CD14-positive monocyte (primary cell): ENCODE results near the gene GPC5. TPM values are rescaled to one million over a fixed set of nuclear protein-coding genes. Genes with fewer than 3 reads are reported as not detected.

Source experiments
- DNase-seq, 3 donors: peaks; one replicate each; pipeline ENCODE4 v3.0.0-alpha.2; 2011 to 2022
- H2AFZ ChIP-seq: 2 replicates; pipeline ENCODE4 v1.6.0; 2012; ENCODE audit warnings: mild to moderate bottlenecking, low read depth, low read length, inconsistent platforms; ENCODE audit not compliant: insufficient read depth, poor library complexity, severe bottlenecking
- H3K27ac ChIP-seq, 2 donors: 1 replicate in 1 of 2; 2 replicates in 1 of 2; pipeline ENCODE4 v1.5.1; 2012 to 2013; ENCODE audit warnings: low read length in 2 of 2, control low read depth in 1 of 2, inconsistent platforms in 1 of 2, low read depth in 1 of 2, mild to moderate bottlenecking in 1 of 2
- H3K27me3 ChIP-seq, 2 donors: one replicate each; pipeline versions ENCODE4 v1.6.0 to v1.6.1; 2011 to 2013; ENCODE audit warnings: low read length in 2 of 2; ENCODE audit not compliant: control insufficient read depth in 2 of 2, insufficient read depth in 2 of 2
- H3K36me3 ChIP-seq, 2 donors: replicated peaks in 1 of 2; 1 replicate in 1 of 2; 2 replicates in 1 of 2; pipeline versions ENCODE4 v1.5.1 to v1.6.1; 2012 to 2013; ENCODE audit warnings: low read length in 2 of 2, control low read depth in 1 of 2, inconsistent platforms in 1 of 2, mild to moderate bottlenecking in 1 of 2; ENCODE audit not compliant: insufficient read depth in 2 of 2, control insufficient read depth in 1 of 2
- H3K4me1 ChIP-seq, 2 donors: 1 replicate in 1 of 2; 2 replicates in 1 of 2; pipeline versions ENCODE4 v1.5.1 to v1.6.1; 2012 to 2013; ENCODE audit warnings: low read length in 2 of 2, control low read depth in 1 of 2, inconsistent platforms in 1 of 2, mild to moderate bottlenecking in 1 of 2, moderate library complexity in 1 of 2; ENCODE audit not compliant: insufficient read depth in 2 of 2, control insufficient read depth in 1 of 2
- H3K4me2 ChIP-seq: replicated peaks from 2 replicates; pipeline ENCODE3; 2012; ENCODE audit warnings: low read length, moderate library complexity, mild to moderate bottlenecking; ENCODE audit not compliant: poor library complexity, severe bottlenecking; ENCODE audit errors: extremely low read depth
- H3K4me3 ChIP-seq, 3 experiments: fragments of 200-600 bp in 1 of 3; sonication (generic) in 1 of 3; replicated peaks in 1 of 3; 1 replicate in 2 of 3; 2 replicates in 1 of 3; pipeline ENCODE4 v1.5.1; 2011 to 2013; ENCODE audit warnings: low read length in 3 of 3, mild to moderate bottlenecking in 3 of 3, control low read depth in 2 of 3, low read depth in 2 of 3, inconsistent platforms in 1 of 3, moderate library complexity in 1 of 3
- H3K79me2 ChIP-seq: 2 replicates; pipeline ENCODE4 v1.6.0; 2012; ENCODE audit warnings: mild to moderate bottlenecking, control low read depth, inconsistent platforms, low read length, moderate library complexity; ENCODE audit not compliant: insufficient read depth
- H3K9ac ChIP-seq: 2 replicates; pipeline ENCODE4 v1.6.0; 2017; ENCODE audit warnings: low read length, mild to moderate bottlenecking; ENCODE audit not compliant: insufficient read depth, poor library complexity, severe bottlenecking
- H3K9me3 ChIP-seq, 2 donors: replicated peaks in 1 of 2; 1 replicate in 1 of 2; 2 replicates in 1 of 2; pipeline versions ENCODE4 v1.5.1 to v1.6.1; 2012 to 2013; ENCODE audit warnings: low read length in 2 of 2, control low read depth in 1 of 2; ENCODE audit not compliant: control insufficient read depth in 1 of 2, insufficient read depth in 1 of 2
- H4K20me1 ChIP-seq: 2 replicates; pipeline ENCODE4 v1.6.0; 2012; ENCODE audit warnings: mild to moderate bottlenecking, low read length, control low read depth, moderate library complexity; ENCODE audit not compliant: insufficient read depth
- H3K27ac Mint-ChIP-seq, 7 donors: one replicate each; pipeline ENCODE4 v1.8.0; 2020; ENCODE audit warnings: mild to moderate bottlenecking in 7 of 7, mixed read lengths in 7 of 7, moderate library complexity in 6 of 7, inconsistent platforms in 2 of 7
- H3K27me3 Mint-ChIP-seq, 3 donors: one replicate each; pipeline ENCODE4 v1.8.0; 2021 to 2022; ENCODE audit warnings: low read depth in 3 of 3, mild to moderate bottlenecking in 3 of 3, mixed read lengths in 3 of 3, moderate library complexity in 3 of 3, inconsistent platforms in 1 of 3
- H3K36me3 Mint-ChIP-seq, 2 donors: one replicate each; pipeline ENCODE4 v1.8.0; 2020; ENCODE audit warnings: mixed read lengths in 2 of 2, inconsistent platforms in 1 of 2, mild to moderate bottlenecking in 1 of 2
- H3K4me1 Mint-ChIP-seq: one replicate; pipeline ENCODE4 v1.8.0; 2020; ENCODE audit warnings: mild to moderate bottlenecking, mixed read lengths
- H3K4me3 Mint-ChIP-seq, 2 donors: one replicate each; pipeline ENCODE4 v1.8.0; 2020; ENCODE audit warnings: mild to moderate bottlenecking in 2 of 2, mixed read lengths in 2 of 2, moderate library complexity in 1 of 2
- H3K9me3 Mint-ChIP-seq, 7 donors: one replicate each; pipeline ENCODE4 v1.8.0; 2020 to 2022; ENCODE audit warnings: mixed read lengths in 7 of 7, mild to moderate bottlenecking in 6 of 7, moderate library complexity in 6 of 7, inconsistent platforms in 2 of 7
- CTCF ChIP-seq: fragments of 200-600 bp; IDR thresholded peaks from one replicate; pipeline ENCODE4 v1.8.0; 2022; ENCODE audit warnings: antibody characterized with exemption, mild to moderate bottlenecking
- WGBS: methylation state at CpG from one replicate; pipeline ENCODE4 v1.1.5; 2013; ENCODE audit warnings: missing lambda C conversion rate; ENCODE audit not compliant: insufficient coverage; 5-methylcytosine and 5-hydroxymethylcytosine counted together
- intact Hi-C, 2 donors: fragments of 100-400 bp; cut with micrococcal nuclease; formaldehyde crosslinking; loops; one replicate each; pipeline versions ENCODE4 v1.15.0 to v1.15.1; 2023
- polyA plus RNA-seq, 3 donors: library from polyadenylated mRNA; depleted of rRNA in 1 of 3; unstranded in 2 of 3; stranded (reverse) in 1 of 3; fragments of 300-500 nt in 2 of 3; fragments of >200 nt in 1 of 3; fragmentation: Illumina TruSeq in 2 of 3; gene quantifications; 1 replicate in 2 of 3; 2 replicates in 1 of 3; pipeline ENCODE4 v1.2.3, GENCODE V29; 2012 to 2021

GPC5 gene
- polyA plus RNA-seq, 3 donors: not detected

GRCh38 chr13:91574766-91575165 is 176.3 kb downstream of the GPC5 start:
- no peak for TF ChIP-seq CTCF
- Histone ChIP-seq H3K9me3 (peaks cover 0 to 18% of the 10 kb centered on the region in 2 donors), H3K4me1 (no peaks in the 10 kb centered on the region), H3K4me3 (no peak overlapping the region), H3K4me2 (no peak overlapping the region), H2AFZ (no peak overlapping the region), H3K27ac (no peak overlapping the region), H3K36me3 (no peaks in the 10 kb centered on the region), H3K27me3 (no peaks in the 10 kb centered on the region), H4K20me1 (no peaks in the 10 kb centered on the region), H3K79me2 (no peaks in the 10 kb centered on the region), H3K9ac (no peak overlapping the region)
- intact Hi-C loops: no loop called here
- no peaks in the 10 kb centered on the region for H3K4me1 Mint-ChIP-seq
- H3K4me3 Mint-ChIP-seq: no peak overlapping the region
- H3K27me3 Mint-ChIP-seq: peaks cover 0 to 1% (median 0%) of the 10 kb centered on the region in 3 donors
- peaks cover 0 to 11% (median 7%) of the 10 kb centered on the region in 7 donors for H3K9me3 Mint-ChIP-seq
- no peak overlapping the region for H3K27ac Mint-ChIP-seq
- DNase-seq: no peak
- H3K36me3 Mint-ChIP-seq: no peaks in the 10 kb centered on the region
- WGBS: no CpG with 5 or more reads among the region's 1 CpG

DNA sequence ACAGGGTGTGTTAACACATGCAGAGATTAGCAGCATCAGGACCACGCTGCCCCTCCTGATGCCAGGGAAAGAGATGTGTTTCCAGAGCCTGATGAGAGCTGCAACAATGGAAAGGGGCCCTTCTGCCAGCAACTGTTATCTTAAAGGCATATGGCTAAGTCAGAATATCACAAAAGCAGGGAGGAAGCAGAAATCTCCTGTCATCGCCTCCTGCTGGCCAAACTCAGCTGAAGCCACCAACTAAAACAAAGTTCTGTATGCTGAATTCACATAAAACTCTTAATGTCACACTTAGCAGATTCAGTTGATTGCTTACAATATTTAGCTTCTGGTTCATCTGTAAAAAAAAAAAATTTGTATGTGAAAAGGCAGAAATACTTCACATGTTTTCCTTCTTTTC is 178.2 kb downstream of the GPC5 start:
- Histone ChIP-seq H3K27me3 (no peaks in the 10 kb centered on the region), H3K9me3 (peaks cover 0 to 23% of the 10 kb centered on the region in 2 donors), H3K4me1 (no peaks in the 10 kb centered on the region), H3K4me2 (no peak overlapping the region), H3K36me3 (no peaks in the 10 kb centered on the region), H3K79me2 (no peaks in the 10 kb centered on the region), H4K20me1 (no peaks in the 10 kb centered on the region), H3K27ac (no peak overlapping the region), H3K4me3 (no peak overlapping the region), H2AFZ (no peak overlapping the region), H3K9ac (no peak overlapping the region)
- H3K36me3 Mint-ChIP-seq: no peaks in the 10 kb centered on the region
- no peak for DNase-seq
- intact Hi-C loops: no loop called here
- no peak overlapping the region for H3K27ac Mint-ChIP-seq
- H3K4me3 Mint-ChIP-seq: no peak overlapping the region
- TF ChIP-seq CTCF: no peak
- WGBS: 78% methylated on average over 1 of the region's 2 CpGs
- peaks cover 2 to 13% (median 7%) of the 10 kb centered on the region in 7 donors for H3K9me3 Mint-ChIP-seq
- H3K4me1 Mint-ChIP-seq: no peaks in the 10 kb centered on the region
- H3K27me3 Mint-ChIP-seq: peaks cover 0 to 1% (median 0%) of the 10 kb centered on the region in 3 donors
